Keratinocyte (primary cell): Measurements from ENCODE around the gene ACADM. TPM values are rescaled to one million over a fixed set of nuclear protein-coding genes. Genes with fewer than 3 reads are reported as not detected.

Source experiments
- DNase-seq: peaks from one replicate; pipeline ENCODE4 v3.0.0-alpha.2; 2011; ENCODE audit warnings: low read depth, missing footprints, low spot score
- FAIRE-seq: peaks from 2 replicates; lab custom pipeline; 2011; peaks lifted over from hg19 to GRCh38; lab: Jason Lieb, UNC
- H2AFZ ChIP-seq: 2 replicates; pipeline ENCODE4 v1.6.0; 2012; ENCODE audit warnings: low read length, control low read depth, inconsistent platforms; ENCODE audit not compliant: control insufficient read depth
- H3K27ac ChIP-seq: 2 replicates; pipeline ENCODE4 v1.5.1; 2011; ENCODE audit warnings: low read length; ENCODE audit not compliant: control insufficient read depth, insufficient read depth
- H3K27me3 ChIP-seq: 3 replicates; pipeline ENCODE4 v1.6.0; 2011; ENCODE audit warnings: low read length; ENCODE audit not compliant: control insufficient read depth, insufficient read depth; ENCODE audit errors: extremely low read depth
- H3K36me3 ChIP-seq, 2 experiments: 2 replicates in 1 of 2; 3 replicates in 1 of 2; pipeline ENCODE4 v1.5.1; 2011; ENCODE audit warnings: low read length in 2 of 2, mild to moderate bottlenecking in 1 of 2; ENCODE audit not compliant: control insufficient read depth in 2 of 2, insufficient read depth in 2 of 2; ENCODE audit errors: extremely low read depth in 1 of 2
- H3K4me1 ChIP-seq: 3 replicates; pipeline ENCODE4 v1.5.1; 2011; ENCODE audit warnings: low read length; ENCODE audit not compliant: control insufficient read depth, insufficient read depth; ENCODE audit errors: extremely low read depth
- H3K4me2 ChIP-seq: 3 replicates; pipeline ENCODE4 v1.6.0; 2011; ENCODE audit warnings: low read depth, low read length; ENCODE audit not compliant: control insufficient read depth, insufficient read depth; ENCODE audit errors: extremely low read depth
- H3K4me3 ChIP-seq, 3 experiments: fragments of 200-600 bp in 1 of 3; sonication (generic) in 1 of 3; 2 replicates in 2 of 3; 3 replicates in 1 of 3; pipeline ENCODE4 v1.5.1; 2011 to 2016; ENCODE audit warnings: low read length in 3 of 3, mild to moderate bottlenecking in 3 of 3, control low read depth in 2 of 3, inconsistent platforms in 1 of 3, low read depth in 1 of 3, mixed read lengths in 1 of 3, mixed run types in 1 of 3, moderate library complexity in 1 of 3; ENCODE audit not compliant: control insufficient read depth in 2 of 3, insufficient read depth in 2 of 3; ENCODE audit errors: extremely low read depth in 1 of 3
- H3K79me2 ChIP-seq: 2 replicates; pipeline ENCODE4 v1.6.0; 2012; ENCODE audit warnings: low read length; ENCODE audit not compliant: control insufficient read depth, insufficient read depth
- H3K9ac ChIP-seq: 3 replicates; pipeline ENCODE4 v1.6.0; 2011; ENCODE audit warnings: low read length; ENCODE audit not compliant: control insufficient read depth, insufficient read depth; ENCODE audit errors: extremely low read depth
- H3K9me1 ChIP-seq: 3 replicates; pipeline ENCODE4 v1.6.0; 2011; ENCODE audit warnings: low read length; ENCODE audit not compliant: control insufficient read depth, insufficient read depth; ENCODE audit errors: extremely low read depth
- H3K9me3 ChIP-seq: 2 replicates; pipeline ENCODE4 v1.5.1; 2012; ENCODE audit warnings: low read depth, low read length; ENCODE audit not compliant: control insufficient read depth
- H4K20me1 ChIP-seq: 3 replicates; pipeline ENCODE4 v1.6.0; 2011; ENCODE audit warnings: low read length; ENCODE audit not compliant: control insufficient read depth, insufficient read depth; ENCODE audit errors: extremely low read depth
- CTCF ChIP-seq, 3 experiments: IDR thresholded peaks in 1 of 3; conservative IDR thresholded peaks in 1 of 3; optimal IDR thresholded peaks in 1 of 3; 2 replicates in 2 of 3; 3 replicates in 1 of 3; pipeline versions ENCODE3 to v1.5.1; 2011; ENCODE audit warnings: low read length in 3 of 3, mild to moderate bottlenecking in 3 of 3, moderate library complexity in 2 of 3, control low read depth in 1 of 3, inconsistent platforms in 1 of 3; ENCODE audit not compliant: insufficient read depth in 2 of 3; ENCODE audit errors: extremely low read depth in 1 of 3
- EZH2 ChIP-seq: IDR thresholded peaks from one replicate; pipeline ENCODE4 v1.6.1; 2012; ENCODE audit warnings: inconsistent platforms, mild to moderate bottlenecking, low read length, moderate library complexity
- dilution Hi-C: fragments of 300-500 bp; cut with MboI; formaldehyde crosslinking; loops from one replicate; pipeline ENCODE4 v1.7.0; 2020; ENCODE audit warnings: low sequenced_read_pairs; ENCODE audit not compliant: extremely low pct_ligation_motif_present
- polyA plus RNA-seq, 5 experiments: library from polyadenylated mRNA; depleted of rRNA in 3 of 5; stranded (reverse) in 3 of 5; stranded (forward) in 1 of 5; unstranded in 1 of 5; fragments of >200 nt; gene quantifications; 1 replicate in 1 of 5; 2 replicates in 3 of 5; 3 replicates in 1 of 5; pipeline versions ENCODE4 v1.2.1 to v1.2.3, GENCODE V29; 2011 to 2012; ENCODE audit warnings: missing spikeins in 2 of 5, low read depth in 1 of 5, low replicate concordance in 1 of 5

ACADM gene
- polyA plus RNA-seq, 1 donor (not counting 4 experiments of a cell fraction or from before 2014, with no cell fraction given): 52.2 TPM

GRCh38 chr1:75725861-75726361 is 1.4 kb downstream of the ACADM start:
- FAIRE-seq: no peak
- Histone ChIP-seq H3K27me3 (no peaks in the 10 kb centered on the region), H3K4me2 (peak overlapping the region; percentile 78)

GRCh38 chr1:75727571-75727970 is 3.1 kb downstream of the ACADM start:
- peaks cover 12% of the 10 kb centered on the region for H3K4me1 ChIP-seq
- H4K20me1 ChIP-seq: no peaks in the 10 kb centered on the region
- H3K9me1 ChIP-seq: peaks cover 3% of the 10 kb centered on the region
- H2AFZ ChIP-seq: no peak overlapping the region
- H3K9ac ChIP-seq: no peak overlapping the region
- no peaks in the 10 kb centered on the region for H3K9me3 ChIP-seq
- H3K4me3 ChIP-seq: no peak overlapping the region
- dilution Hi-C loops: no loop called here
- no peak for FAIRE-seq
- TF ChIP-seq CTCF (optimal IDR thresholded peaks at IDR 0.05 in 1 of 3, IDR thresholded peaks at IDR 0.05 in 1 of 3, conservative IDR thresholded peaks at IDR 0.05 in 1 of 3; ENCODE audit: extremely low read depth in 1 of 3, insufficient read depth in 2 of 3, low read length in 3 of 3): no peak
- no peak for TF ChIP-seq EZH2
- H3K36me3 ChIP-seq: no peaks in the 10 kb centered on the region
- H3K79me2 ChIP-seq: peaks cover 40% of the 10 kb centered on the region
- no peak overlapping the region for H3K27ac ChIP-seq
- no peaks in the 10 kb centered on the region for H3K27me3 ChIP-seq
- H3K4me2 ChIP-seq: no peak overlapping the region
- no peak for DNase-seq

More at GRCh38 chr1:75725861-75726361, 1.4 kb downstream of the ACADM start:
- no peaks in the 10 kb centered on the region for H3K9me3 ChIP-seq
- no peak for DNase-seq
- H3K27ac ChIP-seq: no peak overlapping the region
- no peaks in the 10 kb centered on the region for H4K20me1 ChIP-seq
- H3K36me3 ChIP-seq: no peaks in the 10 kb centered on the region
- H3K4me3 ChIP-seq: peak overlapping the region in 2 of 3 experiments; percentile 84 to 94
- H3K4me1 ChIP-seq: peaks cover 19% of the 10 kb centered on the region
- dilution Hi-C loops: no loop called here
- H3K9me1 ChIP-seq: peaks cover 3% of the 10 kb centered on the region
- peaks cover 40% of the 10 kb centered on the region for H3K79me2 ChIP-seq
- TF ChIP-seq CTCF (optimal IDR thresholded peaks at IDR 0.05 in 1 of 3, IDR thresholded peaks at IDR 0.05 in 1 of 3, conservative IDR thresholded peaks at IDR 0.05 in 1 of 3; ENCODE audit: extremely low read depth in 1 of 3, insufficient read depth in 2 of 3, low read length in 3 of 3) (no peak), EZH2 (no peak)
- H3K9ac ChIP-seq: peak overlapping the region; percentile 85
- no peak overlapping the region for H2AFZ ChIP-seq
